ENCODE measurements around the gene PTGER4.
"Not testable (repeated sequence)": the region's sequence is repeated elsewhere in the genome, so short reads cannot be mapped to it uniquely, and the experiment has no call there.

Gene PTGER4

GRCh38 chr5:40694433-40694832 is 14.7 kb downstream of the PTGER4 start:
- DNase-seq, result no peak

GRCh38 chr5:40700116-40700782 is 20.5 kb downstream of the PTGER4 start:
- DNase-seq, result no peak

GRCh38 chr5:40702027-40702426 is 22.3 kb downstream of the PTGER4 start:
- not testable (repeated sequence) for DNase-seq

- DNase-seq, result not testable (repeated sequence)
Measured at GRCh38 chr5:40705484-40705883, 25.8 kb downstream of the PTGER4 start.

- not testable (repeated sequence) for DNase-seq
Measured at GRCh38 chr5:40710575-40710974, 30.9 kb downstream of the PTGER4 start.

GRCh38 chr5:40714001-40714400 is 34.3 kb downstream of the PTGER4 start:
- DNase-seq, result no peak

GRCh38 chr5:40716000-40716399 is 36.3 kb downstream of the PTGER4 start:
- no peak for DNase-seq

GRCh38 chr5:40716590-40716989 is 36.9 kb downstream of the PTGER4 start:
- no peak for DNase-seq

GRCh38 chr5:40717281-40717680 is 37.6 kb downstream of the PTGER4 start:
- DNase-seq, result no peak

GRCh38 chr5:40720069-40720468 is 40.4 kb downstream of the PTGER4 start:
- no peak for DNase-seq

- not testable (repeated sequence) for DNase-seq
Measured at GRCh38 chr5:40722497-40722911, 42.8 kb downstream of the PTGER4 start.

- no peak for DNase-seq
Measured at GRCh38 chr5:40733434-40733833, 53.7 kb downstream of the PTGER4 start.

- no peak for DNase-seq
Measured at GRCh38 chr5:40733879-40734563, 54.3 kb downstream of the PTGER4 start.

- DNase-seq, result no peak
Measured at GRCh38 chr5:40734986-40735385, 55.3 kb downstream of the PTGER4 start.

GRCh38 chr5:40735609-40736008 is 55.9 kb downstream of the PTGER4 start:
- no peak for DNase-seq

GRCh38 chr5:40736103-40736875 is 56.6 kb downstream of the PTGER4 start:
- no peak for DNase-seq

- no peak for DNase-seq
Measured at GRCh38 chr5:40738502-40738901, 58.8 kb downstream of the PTGER4 start.

All from activated CD8-positive, alpha-beta memory T cell treated with anti-CD3 and anti-CD28 coated beads for 24 hours (primary cell).